ENCODE measurements around the gene AKAP8L.
"Not testable (repeated sequence)": the region's sequence is repeated elsewhere in the genome, so short reads cannot be mapped to it uniquely, and the experiment has no call there.

AKAP8L gene

GRCh38 chr19:15353908-15354307 lies 64.9 kb downstream of the AKAP8L start:
- no peak for DNase-seq (ENCODE audit: low read depth in 2 of 2)

GRCh38 chr19:15352535-15352934 lies 66.3 kb downstream of the AKAP8L start:
- DNase-seq (ENCODE audit: low read depth in 2 of 2), result not testable (repeated sequence)

GRCh38 chr19:15341328-15341727 lies 77.5 kb downstream of the AKAP8L start:
- not testable (repeated sequence) for DNase-seq (ENCODE audit: low read depth in 2 of 2)

GRCh38 chr19:15340086-15340485 lies 78.7 kb downstream of the AKAP8L start:
- no peak for DNase-seq (ENCODE audit: low read depth in 2 of 2)

- DNase-seq (ENCODE audit: low read depth in 2 of 2), result no peak
Measured at GRCh38 chr19:15337202-15337601, 81.6 kb downstream of the AKAP8L start.

GRCh38 chr19:15335992-15336391 lies 82.8 kb downstream of the AKAP8L start:
- DNase-seq (ENCODE audit: low read depth in 2 of 2), result not testable (repeated sequence)

- peak; percentile 45 to 51 for DNase-seq (ENCODE audit: low read depth in 2 of 2)
Measured at GRCh38 chr19:15332311-15332996, 86.3 kb downstream of the AKAP8L start, which contains the start of gene BRD4. TSS of gene BRD4 (minus strand) at chr19:15332539. CDS start at chr19:15273099, 59,440 bp downstream.

GRCh38 chr19:15331419-15332310 lies 87.1 kb downstream of the AKAP8L start:
- DNase-seq (ENCODE audit: low read depth in 2 of 2), result peak; percentile 25 to 37

- DNase-seq (ENCODE audit: low read depth in 2 of 2), result peak; percentile 5 to 10
Measured at GRCh38 chr19:15330801-15331418, 87.9 kb downstream of the AKAP8L start.
